Endothelial cell of umbilical vein (primary cell): ENCODE measurements around the gene PSKH1. TPM values are rescaled to one million over a fixed set of nuclear protein-coding genes. Genes with fewer than 3 reads are reported as not detected.

ENCODE experiments used
- BruUV-seq: library from RNA; stranded (reverse); fragments of 400-500 nt; replicated peaks from 2 replicates; lab custom pipeline; 2021; lab: Mats Ljungman, UMichigan
- CTCF ChIA-PET: fragments of 300-600, 350-600 bp; sonication (Branson Sonifier 250); formaldehyde crosslinking; loops from one replicate; lab custom pipeline; 2021; ENCODE audit warnings: antibody characterized with exemption, inconsistent platforms; lab: Charles Lee
- POLR2A ChIA-PET: fragments of 300-600, 350-600 bp; sonication (Branson Sonifier 250); formaldehyde crosslinking; loops from one replicate; lab custom pipeline; 2021; ENCODE audit warnings: antibody characterized with exemption, inconsistent platforms; lab: Charles Lee
- DNase-seq: peaks from one replicate; pipeline ENCODE4 v3.0.0-alpha.2; 2011; ENCODE audit warnings: low read depth, low spot score
- FAIRE-seq: peaks from 2 replicates; lab custom pipeline; 2011; peaks lifted over from hg19 to GRCh38; lab: Jason Lieb, UNC
- H2AFZ ChIP-seq: 2 replicates; pipeline ENCODE4 v1.6.0; 2012; ENCODE audit warnings: low read depth, low read length, control low read depth, inconsistent platforms
- H3K27ac ChIP-seq: 2 replicates; pipeline ENCODE4 v1.5.1; 2011; ENCODE audit warnings: low read depth, mild to moderate bottlenecking, control low read depth, low read length, moderate library complexity; ENCODE audit not compliant: insufficient read depth
- H3K27me3 ChIP-seq, 2 experiments: 2 replicates each; pipeline versions ENCODE4 v1.6.0 to v1.6.1; 2011; ENCODE audit warnings: low read length in 2 of 2, mixed read lengths in 1 of 2; ENCODE audit not compliant: control insufficient read depth in 2 of 2, insufficient read depth in 2 of 2
- H3K36me3 ChIP-seq, 2 experiments: 2 replicates in 1 of 2; 3 replicates in 1 of 2; pipeline ENCODE4 v1.5.1; 2011; ENCODE audit warnings: low read length in 2 of 2, mild to moderate bottlenecking in 1 of 2, moderate library complexity in 1 of 2; ENCODE audit not compliant: control insufficient read depth in 2 of 2, insufficient read depth in 2 of 2; ENCODE audit errors: extremely low read depth in 1 of 2
- H3K4me1 ChIP-seq: 3 replicates; pipeline ENCODE4 v1.5.1; 2011; ENCODE audit warnings: mild to moderate bottlenecking, low read length; ENCODE audit not compliant: control insufficient read depth, insufficient read depth; ENCODE audit errors: extremely low read depth
- H3K4me2 ChIP-seq: 2 replicates; pipeline ENCODE4 v1.6.1; 2011; ENCODE audit warnings: low read length, control low read depth, mixed read lengths; ENCODE audit not compliant: insufficient read depth
- H3K4me3 ChIP-seq, 3 experiments: fragments of 200-600 bp in 1 of 3; sonication (generic), shearing (Covaris generic) in 1 of 3; replicated peaks in 1 of 3; 2 replicates each; pipeline ENCODE4 v1.5.1; 2011 to 2016; ENCODE audit warnings: control low read depth in 3 of 3, low read length in 3 of 3, mild to moderate bottlenecking in 2 of 3, inconsistent platforms in 1 of 3, low read depth in 1 of 3, moderate library complexity in 1 of 3; ENCODE audit not compliant: insufficient read depth in 1 of 3
- H3K79me2 ChIP-seq: 2 replicates; pipeline ENCODE4 v1.6.0; 2012; ENCODE audit warnings: low read length, inconsistent platforms; ENCODE audit not compliant: control insufficient read depth, insufficient read depth
- H3K9ac ChIP-seq: replicated peaks from 2 replicates; pipeline ENCODE3; 2011; ENCODE audit warnings: low read length, control low read depth; ENCODE audit not compliant: insufficient read depth; ENCODE audit errors: extremely low read depth
- H3K9me1 ChIP-seq: replicated peaks from 3 replicates; pipeline ENCODE4 v1.6.0; 2011; ENCODE audit warnings: mild to moderate bottlenecking, low read length; ENCODE audit not compliant: control insufficient read depth, insufficient read depth; ENCODE audit errors: extremely low read depth
- H3K9me3 ChIP-seq: replicated peaks from 2 replicates; pipeline ENCODE4 v1.5.1; 2012; ENCODE audit warnings: low read length, inconsistent platforms; ENCODE audit not compliant: control insufficient read depth, insufficient read depth
- H4K20me1 ChIP-seq: replicated peaks from 2 replicates; pipeline ENCODE3; 2011; ENCODE audit warnings: mild to moderate bottlenecking, low read length; ENCODE audit not compliant: control insufficient read depth, insufficient read depth; ENCODE audit errors: extremely low read depth
- FOS ChIP-seq: IDR thresholded peaks from 2 replicates; pipeline ENCODE4 v1.6.1; 2011; ENCODE audit warnings: mild to moderate bottlenecking, low read length, moderate library complexity, borderline replicate concordance; ENCODE audit not compliant: insufficient read depth
- JUN ChIP-seq: IDR thresholded peaks from 2 replicates; pipeline ENCODE4 v1.6.1; 2011; ENCODE audit warnings: borderline replicate concordance, low read depth; ENCODE audit not compliant: insufficient read length, insufficient read depth
- MYC ChIP-seq: IDR thresholded peaks from one replicate; pipeline ENCODE4 v1.6.1; 2011; ENCODE audit warnings: mild to moderate bottlenecking, low read depth, low read length
- POLR2A ChIP-seq: IDR thresholded peaks from 2 replicates; pipeline ENCODE4 v1.6.1; 2012; ENCODE audit warnings: low read depth, mild to moderate bottlenecking, control low read depth, low read length
- POLR2AphosphoS5 ChIP-seq: IDR thresholded peaks from 2 replicates; pipeline ENCODE4 v1.6.1; 2012; ENCODE audit warnings: low read depth, mild to moderate bottlenecking, control low read depth, low read length, moderate library complexity; ENCODE audit not compliant: insufficient read depth
- dilution Hi-C: fragments of 300-500 bp; cut with MboI; formaldehyde crosslinking; loops from one replicate; pipeline ENCODE4 v1.15.0; 2019; ENCODE audit warnings: low sequenced_read_pairs; ENCODE audit not compliant: extremely low pct_ligation_motif_present
- intact Hi-C: fragments of 100-400 bp; cut with micrococcal nuclease; formaldehyde crosslinking; loops from one replicate; pipeline ENCODE4 v1.10.0; 2022
- polyA plus RNA-seq, 4 experiments: library from polyadenylated mRNA; depleted of rRNA in 3 of 4; stranded (reverse) in 3 of 4; unstranded in 1 of 4; fragments of >200 nt; gene quantifications; 2 replicates each; pipeline versions ENCODE4 v1.2.1 to v1.2.3, GENCODE V29; 2011 to 2012; ENCODE audit warnings: missing spikeins in 1 of 4
- total RNA-seq: library from RNA; stranded (reverse); gene quantifications from 2 replicates; pipeline ENCODE4 v1.2.3, GENCODE V29; 2021
- TF ChIP-seq, protein P1 (sequence below): IDR thresholded peaks from 2 replicates; pipeline ENCODE4 v1.6.1; 2011; ENCODE audit not compliant: insufficient read depth, insufficient read length
- TF ChIP-seq, protein P2 (sequence below), 2 donors: IDR thresholded peaks; 1 replicate in 1 of 2; 2 replicates in 1 of 2; pipeline ENCODE4 v1.5.1; 2011; ENCODE audit warnings: low read length in 2 of 2, mild to moderate bottlenecking in 2 of 2, moderate library complexity in 2 of 2, control low read depth in 1 of 2, inconsistent platforms in 1 of 2, low read depth in 1 of 2; ENCODE audit not compliant: insufficient read depth in 1 of 2; ENCODE audit errors: extremely low read depth in 1 of 2

PSKH1 gene
- total and polyA plus RNA-seq, 2 donors (not counting 3 experiments of a cell fraction or from before 2014, with no cell fraction given) = 25.9 to 42.6 TPM

DNA sequence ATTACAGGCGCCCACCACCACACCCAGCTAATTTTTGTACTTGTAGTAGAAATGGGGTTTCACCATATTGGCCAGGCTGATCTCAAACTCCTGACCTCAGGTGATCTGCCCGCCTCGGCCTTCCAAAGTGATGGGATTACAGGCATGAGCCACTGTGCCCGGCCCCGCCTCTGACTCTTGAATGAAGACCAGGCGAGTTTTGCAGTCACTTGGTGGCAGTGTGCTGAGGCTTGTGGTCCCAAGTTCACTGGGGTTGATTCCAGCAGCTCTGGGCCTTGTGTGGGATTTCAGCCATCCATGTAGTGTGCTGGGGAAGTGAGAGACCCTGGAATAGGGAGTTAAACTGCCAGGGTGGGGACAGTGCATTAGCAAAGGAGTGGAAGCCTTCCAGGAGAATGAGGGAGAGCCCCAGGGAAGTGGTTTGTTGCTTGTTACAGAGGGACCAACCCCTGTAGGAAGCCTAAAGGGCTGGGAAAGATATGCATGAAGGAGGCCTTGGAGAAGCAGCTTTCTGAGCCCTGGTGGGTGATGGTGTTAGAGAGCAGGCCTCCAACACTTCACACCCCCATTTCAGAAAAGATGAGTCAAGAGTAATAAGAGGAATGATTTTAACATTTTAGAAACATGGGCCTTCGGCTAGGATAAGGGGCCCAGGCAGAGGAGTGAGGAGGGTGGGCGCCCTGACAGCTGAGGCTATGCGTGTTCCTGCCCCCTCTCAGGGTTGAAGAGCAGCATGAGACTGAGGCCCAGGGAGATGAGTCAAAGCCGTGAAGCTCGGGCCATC lies 14.5 kb downstream of the PSKH1 start:
- intact Hi-C loops (loop anchor here (10.0 kb wide), 1 partner anchor 593 kb away; no protein-coding TSS in a partner anchor), dilution Hi-C loops (loop anchor here (25.0 kb wide), 1 partner anchor 220 kb away; no protein-coding TSS in a partner anchor)
- no peaks in the 10 kb centered on the region for H3K9me1 ChIP-seq
- POLR2A ChIA-PET = no interaction called here
- H3K27ac ChIP-seq = no peak overlapping the region
- no peaks in the 10 kb centered on the region for H4K20me1 ChIP-seq
- peaks cover 3 to 15% of the 10 kb centered on the region in 2 experiments for H3K36me3 ChIP-seq
- H3K4me2 ChIP-seq = no peak overlapping the region
- no peak overlapping the region for H2AFZ ChIP-seq
- no peak overlapping the region for H3K9ac ChIP-seq
- no peaks in the 10 kb centered on the region for H3K79me2 ChIP-seq
- CTCF ChIA-PET = no interaction called here
- FAIRE-seq (no peak), DNase-seq (no peak)
- BruUV-seq = no TSS peak
- TF ChIP-seq FOS (no peak), POLR2AphosphoS5 (no peak), MYC (no peak), JUN (no peak), POLR2A (no peak)
- TF ChIP-seq, protein P1, sequence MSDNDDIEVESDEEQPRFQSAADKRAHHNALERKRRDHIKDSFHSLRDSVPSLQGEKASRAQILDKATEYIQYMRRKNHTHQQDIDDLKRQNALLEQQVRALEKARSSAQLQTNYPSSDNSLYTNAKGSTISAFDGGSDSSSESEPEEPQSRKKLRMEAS = no peak
- TF ChIP-seq, protein P2, sequence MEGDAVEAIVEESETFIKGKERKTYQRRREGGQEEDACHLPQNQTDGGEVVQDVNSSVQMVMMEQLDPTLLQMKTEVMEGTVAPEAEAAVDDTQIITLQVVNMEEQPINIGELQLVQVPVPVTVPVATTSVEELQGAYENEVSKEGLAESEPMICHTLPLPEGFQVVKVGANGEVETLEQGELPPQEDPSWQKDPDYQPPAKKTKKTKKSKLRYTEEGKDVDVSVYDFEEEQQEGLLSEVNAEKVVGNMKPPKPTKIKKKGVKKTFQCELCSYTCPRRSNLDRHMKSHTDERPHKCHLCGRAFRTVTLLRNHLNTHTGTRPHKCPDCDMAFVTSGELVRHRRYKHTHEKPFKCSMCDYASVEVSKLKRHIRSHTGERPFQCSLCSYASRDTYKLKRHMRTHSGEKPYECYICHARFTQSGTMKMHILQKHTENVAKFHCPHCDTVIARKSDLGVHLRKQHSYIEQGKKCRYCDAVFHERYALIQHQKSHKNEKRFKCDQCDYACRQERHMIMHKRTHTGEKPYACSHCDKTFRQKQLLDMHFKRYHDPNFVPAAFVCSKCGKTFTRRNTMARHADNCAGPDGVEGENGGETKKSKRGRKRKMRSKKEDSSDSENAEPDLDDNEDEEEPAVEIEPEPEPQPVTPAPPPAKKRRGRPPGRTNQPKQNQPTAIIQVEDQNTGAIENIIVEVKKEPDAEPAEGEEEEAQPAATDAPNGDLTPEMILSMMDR (IDR thresholded peaks at IDR 0.05; ENCODE audit: extremely low read depth in 1 of 2, insufficient read depth in 1 of 2, low read depth in 1 of 2, low read length in 2 of 2) = no peak
- H3K4me1 ChIP-seq = peaks cover 5% of the 10 kb centered on the region
- H3K9me3 ChIP-seq = no peaks in the 10 kb centered on the region
- no peak overlapping the region for H3K4me3 ChIP-seq
- H3K27me3 ChIP-seq = no peaks in the 10 kb centered on the region
